HCT116 (cell line): ENCODE measurements around the gene IL12B. TPM values are rescaled to one million over a fixed set of nuclear protein-coding genes. Genes with fewer than 3 reads are reported as not detected.

Experiments
- ATAC-seq: fragments of 200-7000 bp; cut with Tn5 transposase; 2 replicates; pipeline ENCODE4 v1.9.1; 2020; ENCODE audit warnings: mild to moderate bottlenecking, moderate library complexity
- BruUV-seq: library from RNA; stranded (reverse); fragments of 400-500 nt; replicated peaks from 2 replicates; lab custom pipeline; 2021; lab: Mats Ljungman, UMichigan
- CTCF ChIA-PET: fragments of 300-600 bp; sonication (Branson Sonifier 250); formaldehyde crosslinking; loops from one replicate; lab custom pipeline; 2021; ENCODE audit warnings: antibody characterized with exemption; lab: Charles Lee
- POLR2A ChIA-PET: fragments of 300-600, 350-600 bp; sonication (Branson Sonifier 250); formaldehyde crosslinking; loops from one replicate; lab custom pipeline; 2021; ENCODE audit warnings: antibody characterized with exemption; lab: Charles Lee
- RAD21 ChIA-PET, 2 experiments: fragments of 300-600 bp; sonication (Branson Sonifier 250); formaldehyde crosslinking; loops; one replicate each; lab custom pipeline; 2023; ENCODE audit warnings: low total read pairs in 2 of 2; ENCODE audit not compliant: uncharacterized antibody in 2 of 2, unreplicated experiment in 2 of 2, low non-redundant PET in 1 of 2; lab: Charles Lee
- DNase-seq: peaks from one replicate; pipeline ENCODE4 v3.0.0-alpha.2; 2010; ENCODE audit warnings: low read depth, low spot score
- H2AFZ ChIP-seq: fragments of 200-600 bp; shearing (Covaris generic), sonication (generic); 2 replicates; pipeline ENCODE4 v1.6.1; 2017; ENCODE audit warnings: low read depth, mixed run types, mixed read lengths, antibody characterized with exemption, low read length; ENCODE audit not compliant: poor library complexity, severe bottlenecking
- H3K27ac ChIP-seq: 2 replicates; pipeline ENCODE4 v1.5.1; 2012; ENCODE audit warnings: low read depth, low read length
- H3K27me3 ChIP-seq: fragments of 200-600 bp; sonication (generic); 2 replicates; pipeline ENCODE4 v1.6.1; 2016; ENCODE audit warnings: mixed run types, low read length, mixed read lengths; ENCODE audit not compliant: insufficient read depth
- H3K36me3 ChIP-seq, 2 experiments: fragments of 200-500 bp in 1 of 2; fragments of 200-600 bp in 1 of 2; sonication (Bioruptor generic) in 1 of 2; sonication (generic) in 1 of 2; 2 replicates each; pipeline versions ENCODE4 v1.5.1 to v1.6.1; 2014 to 2016; ENCODE audit warnings: low read length in 2 of 2, inconsistent platforms in 1 of 2, mixed read lengths in 1 of 2, mixed run types in 1 of 2; ENCODE audit not compliant: insufficient read depth in 2 of 2, control insufficient read depth in 1 of 2
- H3K4me1 ChIP-seq, 2 experiments: fragments of 200-600 bp in 1 of 2; sonication (generic) in 1 of 2; 2 replicates each; pipeline versions ENCODE4 v1.5.1 to v1.6.1; 2012 to 2017; ENCODE audit warnings: low read length in 2 of 2, inconsistent platforms in 1 of 2, mild to moderate bottlenecking in 1 of 2, mixed read lengths in 1 of 2, mixed run types in 1 of 2, moderate library complexity in 1 of 2; ENCODE audit not compliant: insufficient read depth in 2 of 2, control insufficient read depth in 1 of 2
- H3K4me2 ChIP-seq: fragments of 200-600 bp; sonication (generic); 2 replicates; pipeline ENCODE4 v1.6.1; 2017; ENCODE audit warnings: mixed run types, low read length, mixed read lengths
- H3K4me3 ChIP-seq, 2 experiments: fragments of 200-600 bp in 1 of 2; sonication (generic) in 1 of 2; replicated peaks in 1 of 2; 2 replicates each; pipeline ENCODE4 v1.5.1; 2011 to 2016; ENCODE audit warnings: low read length in 2 of 2, control low read depth in 1 of 2, low read depth in 1 of 2, mild to moderate bottlenecking in 1 of 2, mixed read lengths in 1 of 2, mixed run types in 1 of 2
- H3K79me2 ChIP-seq: fragments of 200-600 bp; sonication (generic); 2 replicates; pipeline ENCODE4 v1.6.1; 2017; ENCODE audit warnings: mild to moderate bottlenecking, mixed run types, low read length, moderate library complexity, mixed read lengths; ENCODE audit not compliant: insufficient read depth
- H3K9ac ChIP-seq: fragments of 200-600 bp; sonication (generic); 2 replicates; pipeline ENCODE4 v1.6.1; 2016; ENCODE audit warnings: low read length, mixed read lengths
- H3K9me2 ChIP-seq: fragments of 200-600 bp; sonication (generic), shearing (Covaris generic); 2 replicates; pipeline ENCODE4 v1.6.1; 2017; ENCODE audit warnings: mixed run types, mild to moderate bottlenecking, moderate library complexity; ENCODE audit not compliant: insufficient read depth
- H3K9me3 ChIP-seq, 2 experiments: fragments of 200-500 bp in 1 of 2; fragments of 200-600 bp in 1 of 2; sonication (Bioruptor generic) in 1 of 2; sonication (generic) in 1 of 2; 2 replicates each; pipeline ENCODE4 v1.6.1; 2014 to 2017; ENCODE audit warnings: low read length in 2 of 2, mixed read lengths in 2 of 2, inconsistent platforms in 1 of 2, low read depth in 1 of 2, mild to moderate bottlenecking in 1 of 2, mixed run types in 1 of 2, moderate library complexity in 1 of 2; ENCODE audit not compliant: control insufficient read depth in 1 of 2, insufficient read depth in 1 of 2
- H4K20me1 ChIP-seq: fragments of 200-600 bp; sonication (generic), shearing (Covaris generic); 2 replicates; pipeline ENCODE4 v1.6.1; 2017; ENCODE audit warnings: mixed run types, mild to moderate bottlenecking, moderate library complexity; ENCODE audit not compliant: insufficient read depth
- CBX3 ChIP-seq: IDR thresholded peaks from 2 replicates; pipeline ENCODE4 v1.6.1; 2012; ENCODE audit warnings: low read depth
- CEBPB ChIP-seq: IDR thresholded peaks from 2 replicates; pipeline ENCODE4 v1.6.1; 2012; ENCODE audit warnings: low read depth
- CTCF ChIP-seq, 3 experiments: fragments of 200-600 bp in 1 of 3; sonication (generic) in 1 of 3; IDR thresholded peaks in 2 of 3; conservative IDR thresholded peaks in 1 of 3; 2 replicates each; pipeline ENCODE4 v1.5.1; 2012 to 2017; ENCODE audit warnings: low read depth in 2 of 3, low read length in 2 of 3, antibody characterized with exemption in 1 of 3, borderline replicate concordance in 1 of 3, control low read depth in 1 of 3, mild to moderate bottlenecking in 1 of 3, mixed read lengths in 1 of 3, mixed run types in 1 of 3, moderate library complexity in 1 of 3; ENCODE audit not compliant: insufficient read depth in 1 of 3
- EGR1 ChIP-seq: IDR thresholded peaks from 2 replicates; pipeline ENCODE4 v1.6.1; 2012; ENCODE audit warnings: low read depth
- ELF1 ChIP-seq: IDR thresholded peaks from 2 replicates; pipeline ENCODE4 v1.6.1; 2012; ENCODE audit warnings: low read depth, borderline replicate concordance
- EZH2 ChIP-seq: fragments of 200-600 bp; sonication (generic); IDR thresholded peaks from 2 replicates; pipeline ENCODE4 v1.6.1; 2017; ENCODE audit warnings: antibody characterized with exemption, mixed run types
- EZH2phosphoT487 ChIP-seq: fragments of 200-600 bp; IDR thresholded peaks from 2 replicates; pipeline ENCODE4 v1.6.1; 2018; ENCODE audit warnings: antibody characterized with exemption, borderline replicate concordance
- JUND ChIP-seq: IDR thresholded peaks from 2 replicates; pipeline ENCODE4 v1.6.1; 2012
- MAX ChIP-seq: IDR thresholded peaks from 2 replicates; pipeline ENCODE4 v1.6.1; 2012
- POLR2A ChIP-seq: IDR thresholded peaks from 2 replicates; pipeline ENCODE4 v1.7.0; 2011; ENCODE audit warnings: borderline replicate concordance; ENCODE audit not compliant: insufficient read depth, insufficient read length; ENCODE audit errors: extremely low read depth
- POLR2AphosphoS5 ChIP-seq: IDR thresholded peaks from 2 replicates; pipeline ENCODE4 v1.6.1; 2011; ENCODE audit warnings: mild to moderate bottlenecking, low read depth, low read length, moderate library complexity
- RAD21 ChIP-seq: IDR thresholded peaks from 2 replicates; pipeline ENCODE4 v1.6.1; 2012; ENCODE audit warnings: low read depth, mild to moderate bottlenecking
- REST ChIP-seq: IDR thresholded peaks from 2 replicates; pipeline ENCODE4 v1.6.1; 2012; ENCODE audit warnings: low read depth
- SIN3A ChIP-seq: IDR thresholded peaks from 2 replicates; pipeline ENCODE4 v1.6.1; 2012; ENCODE audit warnings: low read depth
- SP1 ChIP-seq: IDR thresholded peaks from 2 replicates; pipeline ENCODE4 v1.6.1; 2012; ENCODE audit warnings: low read depth
- SRF ChIP-seq: IDR thresholded peaks from 2 replicates; pipeline ENCODE4 v1.6.1; 2012; ENCODE audit warnings: low read depth
- TCF7L2 ChIP-seq: IDR thresholded peaks from 2 replicates; pipeline ENCODE4 v1.7.0; 2011; ENCODE audit warnings: borderline replicate concordance, inconsistent platforms; ENCODE audit not compliant: insufficient read depth, insufficient read length; ENCODE audit errors: extremely low read depth
- YY1 ChIP-seq: IDR thresholded peaks from 2 replicates; pipeline ENCODE4 v1.6.1; 2011; ENCODE audit warnings: low read length, low read depth, moderate library complexity, mild to moderate bottlenecking; ENCODE audit not compliant: insufficient replicate concordance; ENCODE audit errors: extremely low read depth
- ZFX ChIP-seq: fragments of 450-650 bp; IDR thresholded peaks from 2 replicates; pipeline ENCODE4 v1.6.1; 2017
- ZNF274 ChIP-seq: fragments of 200-500 bp; sonication (Bioruptor generic); IDR thresholded peaks from 2 replicates; pipeline ENCODE4 v1.6.1; 2014; ENCODE audit warnings: mild to moderate bottlenecking, low read depth, low read length, inconsistent platforms
- intact Hi-C: fragments of 100-400 bp; cut with micrococcal nuclease; formaldehyde crosslinking; loops from 2 replicates; pipeline ENCODE4 v1.10.0; 2022
- total RNA-seq: library from RNA; stranded (reverse); gene quantifications from one replicate; pipeline ENCODE4 v1.2.1, GENCODE V29; 2021; ENCODE audit not compliant: unreplicated experiment

The IL12B gene
- total RNA-seq, 1 experiment from 2014 or later: not detected

DNA sequence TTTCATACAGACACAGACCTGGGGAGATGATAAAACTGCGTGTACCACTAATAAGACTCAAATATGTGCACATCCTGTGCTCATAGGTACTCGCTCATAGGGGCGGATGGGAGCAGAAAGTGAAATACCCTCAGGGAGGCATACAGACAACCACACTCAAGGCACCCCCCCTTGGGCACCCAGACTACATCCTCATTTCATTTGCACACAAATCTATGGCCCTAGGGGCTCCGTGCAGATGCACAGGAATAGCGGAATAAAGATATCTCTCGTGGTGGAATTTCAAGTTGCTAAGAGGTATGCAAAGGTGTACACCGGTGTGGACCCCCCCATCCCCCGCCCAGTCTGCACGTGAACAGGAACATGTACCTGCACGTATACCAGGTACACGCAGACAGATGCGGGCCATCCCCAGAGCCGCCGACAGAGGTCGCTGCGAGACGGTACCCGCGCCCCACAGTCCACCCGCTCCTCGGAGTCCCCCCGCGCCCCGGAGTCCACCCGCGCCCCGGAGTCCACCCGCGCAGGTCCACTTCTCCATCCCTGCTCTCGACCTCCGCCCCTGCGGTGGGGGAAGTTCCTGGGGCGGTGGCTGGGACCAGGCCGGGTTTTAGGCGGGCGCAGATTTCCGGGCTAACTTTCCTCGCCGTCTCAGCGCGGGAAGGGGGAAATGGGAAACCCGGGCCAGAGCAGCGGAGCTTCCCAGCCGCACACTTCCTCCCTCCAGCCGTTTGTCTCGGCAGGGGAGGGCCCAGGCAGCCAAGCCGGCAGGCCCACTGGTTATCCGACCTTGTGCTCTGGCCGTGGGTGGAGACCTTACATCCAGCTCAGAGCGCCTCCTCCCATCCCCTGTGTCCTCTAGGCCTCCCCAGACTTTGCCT is 1.0 kb upstream of the IL12B start:
- RAD21 ChIA-PET: interaction anchor here in 1 of 2 experiments (0.8 kb wide), 1 partner anchor 656 kb away, joined by 4 read pairs; no protein-coding TSS in a partner anchor
- Histone ChIP-seq H3K4me1 (peaks cover 0 to 23% of the 10 kb centered on the region in 2 experiments; a peak in 2 of 4 replicates), H3K79me2 (no peaks in the 10 kb centered on the region), H2AFZ (peak overlapping the region; percentile 93), H3K4me3 (peak overlapping the region; percentile 57 to 70), H3K27ac (peak overlapping the region; percentile 45; the same call in 1 of the 2 replicates), H4K20me1 (no peaks in the 10 kb centered on the region), H3K9me2 (no peaks in the 10 kb centered on the region), H3K9me3 (no peaks in the 10 kb centered on the region), H3K27me3 (no peaks in the 10 kb centered on the region), H3K9ac (peak overlapping the region; percentile 77), H3K36me3 (no peaks in the 10 kb centered on the region), H3K4me2 (peak overlapping the region; percentile 92)
- POLR2A ChIA-PET: no interaction called here
- no TSS peak for BruUV-seq
- DNase-seq (no peak), ATAC-seq (peak; percentile 94)
- CTCF ChIA-PET: interaction anchor here (0.7 to 1.1 kb wide), 5 partner anchors 9 to 120 kb away, joined by 3 to 7 read pairs (median 3); no protein-coding TSS in a partner anchor
- intact Hi-C loops: loop anchor here (2.0 to 5.0 kb wide), 3 partner anchors 111 to 655 kb away; partner anchors contain the start of gene ADRA1B
- TF ChIP-seq ELF1 (no peak), CBX3 (0 out of 2 replicates have a peak, but pooled peaks have one; percentile 60), SIN3A (no peak), CEBPB (no peak), EZH2 (no peak), JUND (no peak), MAX (peak; percentile 76), RAD21 (peak; percentile 79), YY1 (peak; percentile 6), ZFX (peak; percentile 85), ZNF274 (no peak), REST (no peak), EZH2phosphoT487 (no peak), CTCF (IDR thresholded peaks at IDR 0.05 in 2 of 3, conservative IDR thresholded peaks at IDR 0.05 in 1 of 3; ENCODE audit: borderline replicate concordance in 1 of 3, insufficient read depth in 1 of 3, low read depth in 2 of 3, low read length in 2 of 3) (peak; percentile 61 to 83 (median 73); a peak in 5 of 6 replicates), SRF (no peak), TCF7L2 (no peak), EGR1 (no peak), POLR2AphosphoS5 (peak; percentile 58; the same call in 1 of the 2 replicates), POLR2A (no peak), SP1 (peak; percentile 35; the same call in 1 of the 2 replicates)
